ENCODE results near the gene CREB3L1.

Gene CREB3L1

DNA sequence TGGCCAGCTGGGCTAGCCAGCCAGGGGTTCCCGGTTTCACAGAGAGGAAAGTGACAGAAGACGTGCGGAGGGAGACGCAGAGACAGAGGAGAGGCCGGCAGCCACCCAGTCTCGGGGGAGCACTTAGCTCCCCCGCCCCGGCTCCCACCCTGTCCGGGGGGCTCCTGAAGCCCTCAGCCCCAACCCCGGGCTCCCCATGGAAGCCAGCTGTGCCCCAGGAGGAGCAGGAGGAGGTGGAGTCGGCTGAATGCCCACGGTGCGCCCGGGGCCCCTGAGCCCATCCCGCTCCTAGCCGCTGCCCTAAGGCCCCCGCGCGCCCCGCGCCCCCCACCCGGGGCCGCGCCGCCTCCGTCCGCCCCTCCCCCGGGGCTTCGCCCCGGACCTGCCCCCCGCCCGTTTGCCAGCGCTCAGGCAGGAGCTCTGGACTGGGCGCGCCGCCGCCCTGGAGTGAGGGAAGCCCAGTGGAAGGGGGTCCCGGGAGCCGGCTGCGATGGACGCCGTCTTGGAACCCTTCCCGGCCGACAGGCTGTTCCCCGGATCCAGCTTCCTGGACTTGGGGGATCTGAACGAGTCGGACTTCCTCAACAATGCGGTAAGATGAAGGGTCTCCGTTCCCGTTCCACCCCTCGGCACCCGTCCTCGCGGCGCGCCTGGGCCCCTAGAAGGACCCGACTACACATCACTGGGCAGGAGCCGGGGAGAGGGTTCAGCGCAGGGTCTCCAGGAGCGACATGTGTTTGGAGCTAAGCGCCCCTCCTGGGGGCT lies at the start of gene CREB3L1:
Gene CREB3L1, plus strand, starts transcription at position 41 of the 765 bp plus-strand sequence. Its CDS starts 450 bp downstream, at position 491.
- no peak for DNase-seq

DNA sequence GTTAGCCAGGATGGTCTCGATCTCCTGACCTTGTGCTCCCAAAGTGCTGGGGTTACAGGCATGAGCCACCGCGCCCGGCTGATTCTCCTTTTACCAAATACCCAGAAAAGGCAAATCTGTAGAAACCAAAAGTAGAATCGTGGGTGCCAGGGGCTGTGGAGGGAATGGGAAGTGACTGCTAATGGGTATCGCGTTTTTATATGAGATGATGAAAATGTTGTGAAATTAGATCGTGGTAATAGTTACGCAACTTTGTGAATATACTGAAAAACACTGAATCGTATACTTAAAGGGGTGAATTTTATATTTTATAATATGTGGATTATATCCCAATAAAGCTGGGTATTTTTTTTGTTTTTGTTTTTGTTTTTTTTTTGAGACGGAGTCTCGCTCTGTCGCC lies 48.2 kb upstream of the CREB3L1 start:
- no peak for DNase-seq

DNA sequence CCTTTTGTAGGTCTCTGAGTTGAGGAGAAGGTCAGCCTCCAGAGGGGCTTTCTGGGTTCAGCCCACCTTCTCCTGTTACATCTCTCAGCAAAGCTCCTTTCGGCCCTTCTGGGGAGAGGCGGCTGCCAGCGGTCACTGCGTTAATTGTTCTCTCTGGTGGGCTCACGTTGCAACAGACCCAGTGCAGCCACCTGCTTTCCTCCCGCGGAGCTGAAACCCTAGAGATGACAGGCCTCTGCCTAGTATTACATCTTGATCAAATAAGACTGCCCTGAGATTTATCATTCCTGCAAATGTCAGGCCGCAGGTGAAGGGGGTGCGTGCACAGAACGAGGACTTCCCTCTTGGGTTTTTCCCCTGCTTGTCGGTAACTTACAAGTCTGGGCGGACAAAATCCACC lies 43.2 kb upstream of the CREB3L1 start:
- no peak for DNase-seq

GRCh38 chr11:46235777-46236688 lies 41.4 kb upstream of the CREB3L1 start:
- DNase-seq, result no peak

DNA sequence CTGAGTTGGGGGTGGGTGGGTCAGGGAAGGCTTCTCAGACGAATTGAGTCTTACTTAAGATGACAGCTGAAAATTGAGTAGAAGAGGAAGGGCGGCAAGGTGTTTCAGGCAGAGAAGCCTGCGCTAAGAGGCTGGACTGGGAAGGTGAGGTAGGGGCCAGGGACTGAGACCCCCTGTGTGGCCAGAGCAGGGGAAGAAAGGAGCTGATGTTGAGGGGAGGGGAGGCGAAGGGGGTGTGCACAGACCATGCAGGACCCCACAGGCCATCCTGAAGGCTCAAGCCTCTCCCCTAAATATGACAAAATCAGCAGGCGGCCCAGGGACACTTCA lies 40.6 kb upstream of the CREB3L1 start:
- DNase-seq, result no peak

GRCh38 chr11:46237248-46238077 lies 40.0 kb upstream of the CREB3L1 start:
- DNase-seq, result no peak

DNA sequence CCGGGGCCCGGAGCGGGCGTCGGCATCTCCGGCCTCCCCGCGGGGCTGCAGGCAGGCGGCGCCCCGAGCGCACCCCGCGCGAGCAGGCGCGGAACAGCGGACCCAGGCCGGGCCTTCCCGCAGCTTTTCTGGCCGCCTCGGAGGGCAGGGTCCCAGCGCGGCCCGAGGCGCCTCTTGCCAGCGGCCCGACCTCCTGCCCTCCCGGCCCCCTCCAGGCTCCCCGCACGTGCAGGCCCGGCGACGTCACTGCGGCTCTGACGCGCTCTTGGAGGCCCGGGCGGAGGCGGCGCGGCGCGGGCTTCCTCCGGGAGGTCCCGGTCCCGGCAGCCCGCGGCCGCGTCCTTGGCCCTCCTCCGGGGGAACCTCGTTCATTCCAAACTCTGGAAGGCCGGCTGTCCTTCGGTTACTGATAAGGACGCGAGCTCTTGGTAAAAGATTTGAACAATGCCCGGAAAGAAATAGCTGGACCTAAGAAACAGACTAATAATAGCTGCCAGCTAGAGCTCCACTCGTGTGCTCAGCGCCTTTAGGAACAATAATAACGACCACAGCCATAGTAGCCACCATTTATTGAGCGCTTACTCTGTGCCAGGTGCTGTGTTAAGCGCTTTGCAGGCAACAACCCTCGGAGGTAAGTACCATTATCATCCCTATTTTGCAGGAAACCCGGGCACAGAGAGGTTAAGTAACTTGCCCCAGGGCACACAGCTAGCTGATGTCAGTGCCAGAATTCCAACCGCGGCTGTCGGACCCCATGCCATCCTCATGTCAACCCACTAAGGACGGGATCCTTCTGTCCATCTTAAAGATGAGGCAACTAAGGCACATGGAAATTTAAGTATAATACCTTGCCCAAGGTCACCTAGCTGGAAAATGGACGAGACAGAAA lies 39.1 kb upstream of the CREB3L1 start:
- no peak for DNase-seq

DNA sequence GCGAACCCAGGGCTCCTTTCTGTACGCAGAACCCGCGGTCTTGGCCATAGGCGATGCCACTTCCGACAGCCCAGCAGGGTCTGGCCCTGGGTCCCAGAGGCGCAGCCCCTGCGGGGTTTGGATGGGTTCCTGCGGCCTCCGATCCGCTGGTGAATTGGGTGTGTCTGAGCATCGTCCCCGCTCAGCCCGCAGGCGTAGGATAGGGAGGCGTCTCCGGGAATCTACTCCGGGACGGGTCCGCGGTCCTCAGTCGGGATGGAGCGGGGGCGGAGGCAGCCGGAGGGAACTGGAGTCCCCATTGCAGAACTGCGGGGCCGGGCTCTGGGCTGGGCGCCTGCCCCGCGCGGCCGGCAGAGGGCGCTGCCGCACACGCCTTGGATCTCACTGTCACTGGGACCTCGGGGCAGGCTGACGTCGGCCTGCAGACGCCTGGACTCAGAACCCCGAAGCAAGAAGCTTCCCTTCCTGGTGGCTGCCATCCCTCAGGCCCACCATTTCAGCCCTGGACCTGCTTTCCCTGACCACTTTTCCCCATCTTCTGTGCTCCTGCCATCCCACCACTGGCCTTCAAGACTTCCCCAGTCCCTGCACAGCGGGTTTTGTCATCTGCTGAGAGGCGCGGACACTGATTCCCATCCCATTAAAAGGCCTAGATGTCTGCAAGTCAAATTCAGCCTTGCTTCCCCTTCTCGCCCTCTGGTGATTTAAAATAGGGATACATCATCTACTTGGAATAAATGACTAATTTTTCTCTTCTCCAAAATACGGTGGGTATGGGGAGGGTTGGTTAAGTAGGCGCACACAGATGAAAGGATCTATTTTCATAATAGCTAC lies 38.3 kb upstream of the CREB3L1 start:
- peak; percentile 74 for DNase-seq

DNA sequence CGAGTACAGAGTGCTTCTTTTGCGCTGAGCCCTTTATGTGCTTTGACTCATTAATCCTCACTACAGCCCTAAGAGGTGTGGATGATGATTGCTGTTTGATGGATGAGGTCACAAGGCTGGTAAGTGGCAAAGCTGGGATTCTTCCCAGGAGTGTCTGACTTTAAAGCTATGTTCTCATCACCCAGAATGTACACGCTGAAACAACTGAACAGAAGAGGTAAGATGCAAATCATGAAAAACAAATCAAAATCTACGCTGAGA lies 37.7 kb upstream of the CREB3L1 start:
- DNase-seq, result no peak

- DNase-seq, result no peak
Measured at GRCh38 chr11:46240371-46240770, 37.1 kb upstream of the CREB3L1 start.

GRCh38 chr11:46240861-46241260 lies 36.6 kb upstream of the CREB3L1 start:
- no peak for DNase-seq

GRCh38 chr11:46242041-46242951 lies 35.2 kb upstream of the CREB3L1 start:
- DNase-seq, result no peak

GRCh38 chr11:46242952-46243795 lies 34.3 kb upstream of the CREB3L1 start:
- DNase-seq, result peak; percentile 70

GRCh38 chr11:46243796-46244109 lies 33.7 kb upstream of the CREB3L1 start:
- no peak for DNase-seq

GRCh38 chr11:46246521-46246920 lies 30.9 kb upstream of the CREB3L1 start:
- DNase-seq, result no peak

- DNase-seq, result peak; percentile 88
Measured at GRCh38 chr11:46247090-46247489, 30.4 kb upstream of the CREB3L1 start.

DNA sequence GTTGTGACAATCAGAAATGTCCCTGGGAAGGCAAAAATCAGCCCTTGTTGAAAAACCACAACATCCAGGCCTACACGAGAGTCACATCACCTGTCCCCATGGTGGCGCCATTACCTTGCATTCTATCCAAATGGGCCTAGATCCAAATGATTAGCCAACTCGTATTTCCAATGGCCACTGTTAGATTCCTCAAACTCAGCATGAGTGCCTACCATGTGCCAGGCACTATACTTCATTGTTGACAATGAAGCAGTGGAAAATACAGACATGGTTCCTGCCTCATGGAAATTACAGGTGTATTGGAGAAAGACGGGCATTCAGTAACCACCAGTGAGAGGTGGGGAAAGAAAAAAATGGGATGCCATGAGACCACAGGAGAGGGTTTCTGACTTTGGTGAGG lies 29.8 kb upstream of the CREB3L1 start:
- peak; percentile 72 for DNase-seq

DNA sequence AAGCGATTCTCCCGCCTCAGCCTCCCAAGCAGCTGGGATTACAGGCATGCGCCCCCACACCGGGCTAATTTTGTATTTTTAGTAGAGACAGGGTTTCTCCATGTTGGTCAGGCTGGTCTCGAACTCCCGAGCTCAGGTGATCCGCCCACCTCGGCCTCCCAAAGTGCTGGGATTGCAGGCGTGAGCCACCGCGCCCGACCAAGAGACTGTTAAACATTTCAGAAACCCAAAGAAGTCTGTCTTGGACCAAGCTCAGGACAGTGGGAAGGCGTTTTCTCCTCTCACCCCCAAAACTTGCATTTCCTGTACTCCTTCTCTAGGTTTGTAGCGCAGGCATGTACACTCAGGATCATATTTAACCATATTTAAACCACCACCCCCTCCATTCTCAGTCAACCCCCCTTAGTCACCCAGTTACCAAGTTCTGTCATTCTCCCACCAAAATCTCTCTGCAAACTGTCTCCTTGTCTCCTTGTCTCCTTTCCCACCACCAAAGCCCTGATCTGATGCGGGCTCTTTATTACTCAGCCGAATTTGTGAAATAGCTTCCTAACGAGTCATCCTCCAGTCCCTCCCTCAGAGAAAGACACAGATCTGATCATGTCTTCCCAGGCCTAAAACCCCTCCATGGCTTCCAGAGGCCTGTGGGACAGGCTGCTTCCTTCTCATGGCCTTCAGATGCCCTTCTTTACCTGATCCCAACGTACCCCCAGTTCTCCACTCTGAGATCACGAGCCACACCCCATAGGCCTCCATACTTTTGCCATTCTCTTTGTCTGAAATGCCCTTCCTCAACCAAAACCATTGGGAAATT lies 29.0 kb upstream of the CREB3L1 start:
- DNase-seq, result no peak

Measured in NCI-H446 treated with DMSO at 0.1 percent for 48 hours (cell line).